GM18867 (cell line): Measurements from ENCODE around the gene ZSCAN23.
"Not testable (repeated sequence)": the region's sequence is repeated elsewhere in the genome, so short reads cannot be mapped to it uniquely, and the experiment has no call there.

Source experiments
- ATAC-seq: cut with Tn5 transposase; IDR thresholded peaks from one replicate; pipeline ENCODE4 v1.9.1; 2021; ENCODE audit warnings: mild to moderate bottlenecking, moderate library complexity; ENCODE audit not compliant: unreplicated experiment

The ZSCAN23 gene

GRCh38 chr6:28442586-28442985, 705 bp downstream of the ZSCAN23 start:
- no peak for ATAC-seq

DNA sequence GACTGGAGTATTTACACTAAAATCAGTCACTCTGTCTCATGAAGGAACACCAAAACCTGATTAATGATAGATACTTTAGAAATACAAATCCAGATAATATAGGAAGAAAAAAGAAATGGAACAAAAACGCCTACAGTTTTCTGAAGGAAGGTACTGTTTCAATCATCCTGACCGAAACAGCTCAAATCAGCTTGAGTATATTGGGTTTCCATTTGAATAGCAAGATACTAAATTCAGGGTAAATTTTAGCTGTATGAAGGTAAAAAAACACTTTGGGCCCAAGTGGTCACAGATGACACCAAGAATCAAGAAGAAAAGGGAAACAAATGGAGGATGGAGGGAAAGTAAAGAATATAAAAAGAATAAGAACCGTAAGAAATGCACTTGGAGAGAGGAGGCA, 6.9 kb downstream of the ZSCAN23 start:
- ATAC-seq, result no peak

GRCh38 chr6:28433119-28433518, 10.2 kb downstream of the ZSCAN23 start:
- ATAC-seq, result no peak

DNA sequence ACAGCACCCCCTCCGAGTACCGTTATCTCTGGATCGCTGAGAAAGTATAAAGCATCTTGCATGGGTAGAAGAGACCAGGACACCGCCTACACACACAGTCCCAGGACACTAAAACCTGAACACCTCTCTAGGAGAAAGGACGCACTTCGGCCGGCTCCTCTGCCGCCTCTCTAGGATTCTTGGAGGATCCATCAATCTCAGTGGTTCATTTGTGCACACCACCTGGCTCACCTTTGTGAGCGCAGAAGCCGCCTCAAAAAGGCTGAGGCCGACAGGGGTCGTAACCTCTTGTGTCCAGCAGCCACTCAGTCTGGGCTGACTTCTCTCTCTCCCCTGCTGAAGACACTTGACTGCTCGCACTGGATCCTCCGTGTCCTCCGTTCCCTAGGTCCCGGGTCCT, 13.5 kb downstream of the ZSCAN23 start:
- no peak for ATAC-seq

- no peak for ATAC-seq
Observed at GRCh38 chr6:28425944-28426541, 17.2 kb downstream of the ZSCAN23 start.

DNA sequence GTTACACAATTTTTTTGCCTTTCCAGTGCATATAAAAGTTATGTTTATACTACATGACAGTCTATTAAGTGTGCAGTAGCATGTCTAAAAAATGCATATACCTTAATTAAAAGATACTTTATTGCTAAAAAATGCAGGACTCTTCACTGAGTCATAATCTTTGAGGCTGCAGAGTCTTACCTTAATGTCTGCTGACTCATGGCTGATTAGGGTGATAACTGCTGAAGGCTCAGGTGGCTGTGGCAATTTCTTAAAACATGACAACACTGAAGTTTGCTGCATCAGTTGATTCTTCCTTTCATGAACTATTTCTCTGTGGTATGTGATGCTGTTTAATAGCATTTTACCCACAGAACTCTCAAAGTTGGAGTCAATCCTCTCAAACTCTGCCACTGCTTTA, 19.1 kb downstream of the ZSCAN23 start:
- ATAC-seq, result no peak

GRCh38 chr6:28423546-28423945, 19.7 kb downstream of the ZSCAN23 start:
- no peak for ATAC-seq

DNA sequence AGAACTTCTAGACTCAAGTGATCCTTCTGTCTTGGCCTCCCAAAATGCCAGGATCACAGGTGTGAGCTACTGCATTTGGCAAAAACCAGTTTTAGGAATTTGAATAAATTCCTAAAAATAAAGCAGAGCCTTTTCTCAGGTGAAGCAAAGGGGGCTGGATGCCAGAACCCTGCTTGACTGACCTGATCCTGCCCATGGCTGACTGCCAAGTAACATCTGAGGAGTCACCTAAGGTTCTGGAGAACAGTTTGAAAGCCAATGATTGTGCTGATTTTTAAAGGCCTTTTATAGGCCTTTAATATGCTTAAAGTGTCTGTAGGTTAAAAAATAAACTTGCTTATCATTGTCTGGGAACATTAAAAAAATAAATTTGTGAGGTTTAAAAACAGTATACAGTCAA, 29.6 kb downstream of the ZSCAN23 start:
- no peak for ATAC-seq

- no peak for ATAC-seq
Observed at GRCh38 chr6:28410767-28411166, 32.5 kb downstream of the ZSCAN23 start.

DNA sequence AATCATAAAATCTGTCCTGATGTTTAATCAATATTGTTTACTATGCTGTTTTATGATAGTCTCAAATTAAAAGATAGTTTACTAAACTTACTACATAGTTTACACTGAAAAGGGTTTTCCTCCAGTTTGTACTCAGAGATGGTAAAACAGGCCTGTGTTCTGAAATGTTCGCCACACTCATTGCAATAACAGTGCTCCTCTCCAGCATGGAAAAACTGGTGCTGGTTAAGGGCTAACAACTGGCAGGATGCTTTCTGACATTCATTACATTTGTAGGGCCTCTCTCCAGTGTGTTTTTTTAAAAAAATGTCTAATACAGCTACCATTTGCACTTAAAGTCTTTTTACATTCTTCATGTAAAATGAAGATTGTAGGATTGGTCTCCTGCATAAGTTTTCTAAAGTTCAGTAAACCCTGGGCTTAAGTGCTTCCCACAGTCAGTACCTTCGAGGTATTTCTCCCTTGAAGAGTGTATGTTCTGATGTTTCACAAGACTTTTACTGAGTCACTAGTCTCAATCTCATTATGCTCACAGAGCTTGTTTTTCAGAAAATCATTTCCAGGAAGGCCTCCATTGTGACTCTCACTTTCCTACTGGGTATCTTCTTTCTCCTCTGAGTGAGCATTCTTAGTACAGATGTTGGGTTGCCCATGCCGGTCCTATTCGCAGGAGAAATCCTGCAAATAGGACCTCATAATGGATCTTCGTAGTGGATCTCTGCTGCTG, 35.1 kb downstream of the ZSCAN23 start:
- ATAC-seq, result no peak

DNA sequence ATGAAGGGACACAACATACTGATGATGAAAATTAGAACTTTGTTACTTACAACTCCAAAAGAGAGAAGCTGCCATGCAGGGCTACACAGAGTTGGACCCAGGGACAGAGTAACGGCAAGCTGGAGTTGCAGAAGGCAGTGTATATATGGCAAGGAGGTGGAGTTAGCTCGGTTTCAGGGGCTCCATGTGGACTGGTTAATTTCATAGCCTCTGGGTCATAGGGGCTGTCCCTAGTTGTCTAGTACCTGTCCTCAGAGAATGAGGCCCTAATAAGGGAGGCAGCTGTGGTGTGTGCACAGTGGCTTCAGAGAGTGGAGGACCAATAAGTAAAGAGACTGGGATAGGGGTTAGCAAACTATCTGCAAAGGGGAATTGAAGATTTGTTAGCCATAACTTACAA, 35.9 kb downstream of the ZSCAN23 start:
- ATAC-seq, result no peak

- not testable (repeated sequence) for ATAC-seq
Observed at GRCh38 chr6:28403923-28404322, 39.4 kb downstream of the ZSCAN23 start.

- no peak for ATAC-seq
Observed at GRCh38 chr6:28402197-28402596, 41.1 kb downstream of the ZSCAN23 start.

DNA sequence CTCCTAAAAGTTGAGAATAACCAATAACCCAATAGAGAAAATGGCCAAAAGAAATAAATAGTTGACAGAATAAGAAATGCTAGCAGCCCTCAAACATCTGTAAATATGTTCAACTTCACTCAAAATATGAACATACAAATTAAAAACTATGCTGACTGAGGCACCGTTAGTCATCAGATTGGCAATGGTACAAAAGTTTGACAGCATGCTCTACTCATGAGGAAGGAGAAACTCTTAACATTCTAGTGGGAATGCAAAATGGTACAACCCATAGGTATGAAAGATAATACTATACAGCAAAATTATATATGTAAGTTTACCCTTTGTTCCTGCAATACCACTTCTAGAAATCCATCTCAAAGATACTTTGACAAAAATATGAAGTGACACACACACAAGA, 42.1 kb downstream of the ZSCAN23 start:
- ATAC-seq, result no peak

DNA sequence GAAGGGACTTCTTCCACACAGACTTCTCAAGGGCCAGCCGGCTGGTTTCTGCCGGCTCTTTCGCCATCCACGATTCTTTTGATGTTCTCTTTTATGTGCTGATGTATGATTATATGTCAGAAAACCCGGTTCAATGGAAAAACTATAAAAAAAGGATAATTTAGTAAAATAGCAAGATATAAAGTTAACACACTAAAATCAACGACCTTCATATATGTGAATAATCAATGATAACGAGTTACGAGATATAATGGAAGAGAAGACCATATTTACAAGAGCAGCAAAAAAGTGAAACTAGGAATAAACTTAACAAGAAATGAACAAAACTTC, 43.2 kb downstream of the ZSCAN23 start:
- ATAC-seq, result no peak

DNA sequence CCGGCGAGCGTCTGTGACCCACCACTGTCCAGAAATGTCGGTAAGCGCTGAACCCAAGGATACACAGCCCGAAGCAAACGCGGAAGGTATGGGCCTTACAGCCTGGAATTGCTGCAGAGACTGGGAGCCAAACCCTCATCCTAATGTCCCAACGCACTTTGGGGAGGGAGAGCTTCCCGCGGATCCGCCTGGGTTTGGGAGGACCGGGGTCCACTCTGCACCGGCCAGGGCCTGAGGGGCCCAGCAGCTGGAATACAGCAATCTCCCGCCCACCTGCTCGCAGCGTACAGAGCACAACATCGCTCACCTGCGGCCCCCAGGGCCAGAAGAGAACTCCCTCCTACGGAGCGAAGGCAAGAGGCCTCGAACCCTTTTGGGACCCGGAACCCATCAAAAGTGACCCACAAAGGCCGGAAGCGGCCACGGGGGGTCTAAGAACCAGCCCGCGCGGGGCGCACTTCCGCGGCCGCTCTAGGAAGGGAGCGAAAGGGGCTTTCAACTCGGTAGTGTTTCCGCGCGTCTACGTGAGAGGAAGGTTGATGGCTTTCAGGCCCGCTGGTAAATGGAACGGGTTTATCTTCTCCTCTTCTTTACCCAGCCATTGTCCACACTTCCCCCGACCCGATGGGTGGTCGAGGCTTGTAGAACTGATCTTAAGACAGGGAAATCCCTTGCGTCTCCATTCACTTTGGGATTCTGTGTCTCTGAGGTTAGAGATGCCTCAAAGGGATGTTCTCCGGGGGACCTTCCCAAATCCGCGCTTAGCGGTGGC, 43.8 kb downstream of the ZSCAN23 start, which contains the start of gene ZSCAN12:
ZSCAN12 (minus strand) TSS at position 398 of the 772 bp plus-strand sequence. CDS start 1,342 bp downstream, outside the sequence.
- peak; percentile 84 for ATAC-seq

DNA sequence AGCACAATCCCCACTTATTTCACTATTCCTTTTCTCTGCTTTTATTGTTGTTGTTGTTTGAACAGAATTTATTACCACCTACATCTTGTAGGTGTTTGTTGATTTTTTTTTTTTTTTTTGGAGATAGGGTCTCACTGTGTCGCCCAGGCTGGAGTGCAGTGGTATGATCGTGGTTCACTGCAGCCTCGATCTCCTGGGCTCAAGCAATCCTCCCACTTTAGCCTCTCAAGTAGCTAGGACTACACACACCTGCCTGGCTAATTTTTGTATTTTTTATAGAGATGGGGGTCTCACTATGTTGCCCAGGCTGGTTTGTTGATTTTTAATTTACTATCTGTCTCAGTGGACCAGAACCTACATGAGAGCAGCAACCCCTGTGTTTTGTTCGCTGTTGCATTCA, 47.4 kb downstream of the ZSCAN23 start:
- ATAC-seq, result no peak

- no peak for ATAC-seq
Observed at GRCh38 chr6:28393912-28394662, 49.2 kb downstream of the ZSCAN23 start.

DNA sequence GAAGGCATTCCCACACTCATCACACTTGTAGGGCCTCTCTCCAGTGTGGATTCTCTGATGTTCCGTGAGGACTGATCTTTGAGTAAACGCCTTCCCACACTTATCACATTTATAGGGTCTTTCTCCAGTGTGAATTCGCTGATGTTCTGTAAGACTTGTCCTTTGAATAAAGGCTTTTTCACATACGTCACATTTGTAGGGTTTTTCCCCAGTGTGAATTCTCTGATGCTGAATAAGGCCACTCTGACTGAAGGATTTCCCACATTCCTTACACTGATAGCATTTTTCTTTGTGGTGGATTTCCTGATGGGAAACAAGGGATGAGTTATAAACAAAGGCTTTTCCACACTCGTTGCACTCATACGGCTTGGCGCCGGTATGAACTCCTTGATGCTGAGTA, 52.6 kb downstream of the ZSCAN23 start:
- ATAC-seq, result no peak

DNA sequence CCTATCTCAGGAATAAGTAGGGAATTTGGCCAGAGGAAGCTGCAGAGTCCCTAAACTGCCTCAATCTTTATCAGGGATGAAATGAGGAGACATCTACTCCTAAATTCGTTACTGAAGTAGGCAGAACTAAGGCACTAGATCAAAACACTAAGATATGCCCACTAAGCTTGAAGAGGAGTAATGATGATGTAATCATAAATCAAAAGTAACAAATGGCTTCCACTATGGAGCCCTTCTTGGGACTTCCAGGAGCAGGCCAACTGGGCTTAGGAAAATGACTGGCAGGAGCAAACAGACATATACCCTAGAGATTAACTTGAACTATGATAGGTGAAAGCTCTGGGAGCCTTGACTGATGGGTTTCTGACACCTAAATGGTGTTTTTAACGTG, 59.2 kb downstream of the ZSCAN23 start:
- ATAC-seq, result no peak
